HG03025 (cell line): ENCODE measurements around the gene HECTD1.
"Not testable (repeated sequence)": the region's sequence is repeated elsewhere in the genome, so short reads cannot be mapped to it uniquely, and the experiment has no call there.

Source experiments
- ATAC-seq: cut with Tn5 transposase; IDR thresholded peaks from one replicate; pipeline ENCODE4 v1.9.1; 2021; ENCODE audit warnings: mild to moderate bottlenecking, moderate library complexity; ENCODE audit not compliant: unreplicated experiment, low FRiP score

HECTD1 gene

DNA sequence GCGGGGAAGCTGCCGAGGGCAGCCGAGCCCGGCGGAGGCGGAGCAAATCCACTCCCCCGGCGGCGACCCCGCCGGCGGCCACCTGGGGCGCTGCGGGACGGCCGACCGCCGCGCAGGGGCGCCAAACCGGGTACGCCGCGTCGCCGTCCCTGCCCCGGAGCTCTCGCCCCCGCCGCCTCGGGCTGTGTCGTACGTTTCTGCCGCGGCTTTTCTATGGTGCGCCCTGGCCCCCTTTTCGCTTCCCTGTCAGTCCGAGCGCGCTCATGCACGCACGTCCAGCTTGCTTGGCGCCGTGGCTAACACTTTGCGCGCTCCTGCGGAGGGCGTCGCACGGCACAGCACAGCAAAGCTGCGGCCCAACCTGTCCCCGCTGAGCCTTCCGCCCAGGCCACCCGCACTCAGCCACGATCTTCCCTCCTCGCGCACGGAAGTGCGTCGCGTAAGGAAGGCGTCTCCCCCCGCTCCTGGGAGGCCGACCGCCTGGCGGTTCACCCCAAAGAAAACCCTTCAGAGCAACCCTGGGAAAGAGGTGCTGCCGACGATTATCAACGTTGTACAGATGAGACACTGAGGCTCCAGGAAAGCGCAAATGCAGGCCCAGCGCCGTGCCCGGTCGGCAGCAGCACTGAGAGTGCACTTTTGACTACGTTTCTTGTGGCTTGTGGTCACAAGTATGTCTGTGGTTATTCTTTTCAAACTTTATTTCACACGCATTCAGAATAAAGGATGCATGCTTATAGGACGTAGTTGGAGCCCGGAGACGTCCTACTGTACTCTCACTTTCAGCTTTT lies at the start of gene HECTD1:
Gene HECTD1, minus strand, starts transcription at position 39 of the 791 bp plus-strand sequence. CDS start 1,857 bp downstream, outside the sequence.
- peak; percentile 65 for ATAC-seq

DNA sequence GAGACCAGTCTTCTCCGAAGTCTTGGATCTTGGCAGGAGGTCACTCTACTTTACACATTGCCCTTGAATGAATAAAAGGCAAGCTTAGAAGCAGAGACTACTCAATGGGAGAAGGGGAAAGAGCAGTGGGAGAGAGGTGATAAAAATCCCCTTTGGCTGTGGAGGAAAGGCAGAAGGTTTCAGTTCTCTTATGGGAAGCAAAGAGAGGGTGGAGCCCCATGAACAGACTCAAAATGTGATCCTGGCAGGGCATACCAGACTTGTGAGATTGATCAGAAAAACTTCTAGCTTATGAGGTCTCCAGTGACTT lies 49.6 kb upstream of the HECTD1 start:
- ATAC-seq = no peak

DNA sequence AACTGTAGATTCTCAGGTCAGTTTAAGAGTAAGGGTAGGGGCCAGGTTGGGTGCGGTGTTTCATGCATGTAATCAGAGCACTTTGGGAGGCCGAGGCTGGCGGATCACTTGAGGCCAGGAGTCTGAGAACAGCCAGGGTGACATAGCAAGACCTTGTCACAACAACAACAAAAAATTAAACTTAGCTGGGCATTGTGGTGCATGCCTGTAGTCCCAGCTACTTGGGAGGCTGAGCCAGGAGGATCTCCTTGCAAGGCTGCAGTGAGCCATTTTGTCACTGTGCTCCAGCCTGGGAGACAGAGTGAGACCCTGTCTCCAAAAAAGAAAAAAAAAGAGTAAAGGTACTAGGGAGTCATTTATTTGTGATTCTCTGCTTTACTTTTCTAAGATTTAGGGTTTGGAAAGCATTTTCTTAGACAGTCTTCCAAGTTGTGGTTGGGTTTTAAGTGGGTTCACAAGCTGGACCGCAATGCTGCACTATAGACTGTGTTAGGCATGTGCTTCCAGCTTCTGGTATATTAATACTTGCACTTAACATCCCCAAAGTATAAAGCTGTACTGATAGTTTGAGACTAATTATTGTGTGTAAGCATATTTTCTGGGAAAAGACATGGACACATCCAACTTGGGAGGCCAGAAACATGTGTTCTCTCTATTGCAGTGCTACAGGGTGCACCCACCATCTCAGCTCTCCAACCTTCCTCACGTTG lies 49.1 kb upstream of the HECTD1 start:
- no peak for ATAC-seq

GRCh38 chr14:31255918-31256317 lies 48.3 kb upstream of the HECTD1 start:
- not testable (repeated sequence) for ATAC-seq

DNA sequence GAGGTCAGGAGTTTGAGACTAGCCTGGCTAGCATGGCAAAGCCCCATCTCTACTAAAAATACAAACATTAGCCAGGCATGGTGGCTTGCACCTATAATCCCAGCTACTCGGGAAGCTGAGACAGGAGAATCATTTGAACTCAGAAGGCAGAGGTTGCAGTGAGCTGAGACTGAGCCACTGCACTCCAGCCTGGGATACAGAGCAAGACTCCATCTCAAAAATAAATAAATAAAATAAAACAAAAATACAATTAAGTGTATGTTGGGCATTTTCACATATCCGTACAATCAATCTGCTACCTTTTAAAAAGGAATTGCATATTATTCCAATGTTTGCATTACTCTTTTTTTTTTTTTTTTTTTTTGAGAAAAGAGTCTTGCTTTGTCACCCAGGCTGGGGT lies 47.7 kb upstream of the HECTD1 start:
- ATAC-seq = no peak

DNA sequence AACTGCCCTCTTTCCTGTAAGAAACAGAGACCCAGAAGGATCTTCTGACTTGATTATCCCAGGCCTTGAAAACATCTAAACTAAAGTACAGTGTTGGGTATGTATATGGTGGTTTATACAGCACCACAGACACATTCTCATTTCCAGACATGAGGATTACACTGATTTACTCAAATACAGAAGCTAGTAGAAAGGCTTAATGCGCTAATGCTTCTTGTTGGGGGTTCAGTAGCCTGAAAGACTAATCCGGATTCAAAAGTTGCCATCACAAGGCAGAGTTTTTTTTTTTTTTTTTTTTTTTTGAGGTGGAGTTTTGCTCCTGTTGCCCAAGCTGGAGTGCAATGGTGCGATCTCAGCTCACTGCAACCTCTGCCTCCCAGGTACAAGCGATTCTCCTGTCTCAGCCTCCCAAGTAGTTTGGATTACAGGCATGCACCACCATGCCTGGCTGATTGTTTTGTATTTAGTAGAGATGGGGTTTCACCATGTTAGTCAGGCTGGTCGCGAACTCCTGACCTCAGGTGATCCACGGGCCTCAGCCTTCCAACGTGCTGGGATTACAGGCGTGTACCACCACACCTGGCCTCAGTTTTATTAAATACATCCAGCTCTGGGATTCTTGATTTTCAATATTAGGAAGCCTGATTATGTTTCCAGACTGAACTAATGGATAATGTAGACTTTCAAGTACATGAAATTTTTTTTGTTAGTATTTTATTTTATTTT lies 46.3 kb upstream of the HECTD1 start:
- ATAC-seq = no peak

DNA sequence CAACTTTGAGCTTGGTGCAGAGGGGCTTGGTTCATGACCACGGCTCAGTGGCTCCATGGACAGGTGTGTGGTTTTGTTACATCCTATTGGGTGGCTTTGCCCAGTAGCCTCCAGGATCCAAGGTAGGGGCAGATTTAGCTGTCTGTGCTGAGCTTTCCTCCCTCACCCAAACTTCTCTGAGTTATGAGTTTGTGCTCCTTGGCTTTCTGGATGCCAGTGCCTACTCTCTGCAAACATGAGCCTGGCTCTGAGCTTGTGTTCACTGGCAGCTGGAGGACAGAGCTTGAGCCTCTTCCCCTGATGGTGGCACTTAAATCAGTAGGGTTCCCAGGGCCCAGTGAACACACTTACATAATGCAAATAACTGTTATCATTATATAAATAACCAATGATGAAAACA lies 45.3 kb upstream of the HECTD1 start:
- ATAC-seq = no peak

DNA sequence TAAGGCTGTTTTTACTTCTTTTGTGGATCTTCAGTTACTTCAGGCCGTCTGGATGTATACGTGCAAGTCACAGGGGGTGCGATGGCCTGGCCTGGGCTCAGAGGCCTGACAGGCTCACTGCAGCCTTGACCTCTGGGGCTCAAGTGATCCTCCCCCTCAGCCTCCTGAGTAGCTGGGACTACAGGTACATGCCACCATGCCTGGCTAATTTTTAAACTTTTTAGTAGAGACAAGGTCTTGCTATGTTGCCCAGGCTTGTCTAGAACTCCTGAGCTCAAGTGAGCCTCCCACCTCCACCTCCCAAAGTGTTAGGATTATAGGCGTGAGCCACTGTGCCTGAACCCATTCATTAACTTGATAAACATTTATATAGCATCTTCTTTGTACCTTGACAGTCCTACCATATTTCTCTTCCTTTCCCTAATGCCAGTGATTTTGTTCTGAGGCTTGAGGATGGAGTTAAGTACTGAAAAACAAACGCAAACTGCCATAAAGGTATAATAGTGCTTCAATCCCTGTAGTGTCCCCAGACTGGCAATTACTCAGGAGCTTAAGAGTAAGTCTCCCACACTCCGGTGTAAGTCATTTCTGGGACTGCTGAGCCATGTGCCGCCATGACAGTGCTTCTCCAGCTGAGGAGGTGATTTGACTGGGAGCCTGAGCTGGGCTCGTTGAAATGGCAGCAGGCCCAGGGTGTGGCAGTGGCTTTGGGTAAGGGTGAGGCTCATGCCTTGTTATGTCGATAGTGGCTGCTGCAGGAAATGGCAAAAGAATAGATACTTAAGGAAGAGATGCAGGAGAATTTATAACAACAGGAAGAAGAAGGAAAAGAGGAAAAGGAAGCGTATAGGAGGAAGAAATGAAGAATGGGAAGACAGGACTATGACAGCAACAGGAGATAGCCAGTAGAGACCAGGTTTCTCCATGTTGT lies 43.7 kb upstream of the HECTD1 start:
- ATAC-seq = no peak

DNA sequence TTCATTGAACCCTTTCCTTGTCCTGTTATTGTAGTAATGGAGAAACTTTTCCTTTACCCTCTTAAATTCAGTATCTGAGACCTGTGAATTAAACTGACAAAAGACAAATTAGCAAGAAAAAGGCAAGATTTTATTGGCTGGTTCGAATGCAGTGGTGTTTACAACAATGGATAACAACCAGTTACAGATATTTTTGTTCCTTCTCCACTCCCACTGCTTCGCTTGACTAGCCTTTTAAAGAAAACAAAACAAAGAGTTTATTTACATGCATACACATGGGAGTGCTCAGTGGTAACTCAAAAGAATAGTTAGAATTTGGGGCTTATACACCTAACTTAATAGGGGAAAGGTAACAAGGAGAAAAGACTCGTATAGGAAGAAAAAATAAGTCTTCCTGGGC lies 37.0 kb upstream of the HECTD1 start:
- no peak for ATAC-seq

DNA sequence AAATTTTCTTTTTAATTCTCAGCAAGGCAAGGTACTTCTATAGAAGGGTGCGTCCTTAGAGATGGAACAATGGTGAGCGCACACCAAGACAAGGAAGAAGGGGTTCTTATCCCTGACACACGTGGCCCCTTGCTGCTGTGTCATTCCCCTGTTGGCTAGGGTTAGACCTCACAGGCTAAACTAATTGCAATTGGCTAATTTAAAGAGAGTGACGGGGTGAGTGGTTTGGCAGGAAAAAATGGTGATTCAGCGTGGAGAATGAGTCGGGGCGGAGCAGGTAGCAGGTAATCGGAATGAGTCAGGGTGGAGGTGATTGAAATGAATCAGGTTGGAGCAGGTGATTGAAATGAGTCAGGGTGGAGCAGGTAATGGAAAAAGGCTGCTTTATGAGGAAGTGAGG lies 36.3 kb upstream of the HECTD1 start:
- ATAC-seq = no peak

DNA sequence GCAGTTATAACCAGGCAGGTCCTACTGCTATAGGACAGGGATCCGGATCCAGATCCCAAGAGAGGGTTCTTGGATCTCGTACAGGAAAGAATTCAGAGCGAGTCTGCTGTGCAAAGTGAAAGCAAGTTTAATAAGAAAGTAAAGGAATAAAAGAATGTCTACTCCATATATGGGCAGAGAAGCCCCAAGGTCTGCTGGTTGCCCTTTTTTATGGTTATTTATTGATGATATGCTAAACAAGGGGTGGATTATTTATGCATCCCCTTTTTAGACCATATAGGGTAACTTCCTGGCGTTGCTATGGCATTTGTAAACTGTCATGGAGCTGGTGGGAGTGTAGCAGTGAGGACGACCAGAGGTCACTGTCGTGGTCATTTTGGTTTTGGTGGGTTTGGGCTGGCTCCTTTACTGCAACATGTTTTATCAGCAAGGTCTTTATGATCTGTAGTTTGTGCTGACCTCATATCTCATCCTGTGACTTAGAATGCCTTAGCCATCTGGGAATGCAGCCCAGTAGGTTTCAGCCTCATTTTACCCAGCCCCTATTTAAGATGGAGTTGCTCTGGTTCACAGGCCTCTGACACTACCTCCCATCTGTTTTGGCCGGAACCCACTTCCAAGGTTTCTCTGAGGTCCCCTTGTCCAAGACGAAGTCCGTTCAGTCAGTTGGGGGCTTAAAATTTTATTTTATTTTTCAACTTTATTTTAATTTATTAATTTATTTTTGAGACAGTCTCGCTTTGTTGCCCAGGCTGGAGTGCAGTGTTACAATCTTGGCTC lies 34.8 kb upstream of the HECTD1 start:
- ATAC-seq = not testable (repeated sequence)

GRCh38 chr14:31241450-31242114 lies 34.0 kb upstream of the HECTD1 start:
- ATAC-seq = no peak

- ATAC-seq = no peak
Observed at GRCh38 chr14:31239741-31240140, 32.1 kb upstream of the HECTD1 start.

GRCh38 chr14:31235462-31235861 lies 27.9 kb upstream of the HECTD1 start:
- no peak for ATAC-seq

GRCh38 chr14:31232081-31232480 lies 24.5 kb upstream of the HECTD1 start:
- ATAC-seq = no peak

GRCh38 chr14:31231272-31231671 lies 23.7 kb upstream of the HECTD1 start:
- not testable (repeated sequence) for ATAC-seq

DNA sequence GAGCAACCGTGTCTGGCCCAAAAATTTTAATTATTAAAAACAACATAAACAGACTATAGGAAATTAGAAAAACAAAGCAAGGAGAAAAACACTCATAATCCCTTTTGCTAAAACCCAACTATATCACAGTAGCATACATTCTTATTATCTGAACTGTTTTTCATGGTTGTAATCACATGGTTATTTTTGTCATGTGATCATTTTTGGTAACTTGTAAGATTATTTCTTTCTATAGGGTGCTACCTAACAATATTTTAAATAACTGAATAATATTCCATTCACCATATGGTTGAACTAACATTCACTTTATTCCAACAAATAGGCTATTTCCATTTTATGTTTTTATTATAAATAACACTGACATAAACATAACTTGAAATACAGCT lies 23.0 kb upstream of the HECTD1 start:
- ATAC-seq = no peak

GRCh38 chr14:31229638-31230572 lies 22.3 kb upstream of the HECTD1 start:
- ATAC-seq = no peak
